HepG2 (cell line): ENCODE data around the gene CHMP1B. TPM values are rescaled to one million over a fixed set of nuclear protein-coding genes. Genes with fewer than 3 reads are reported as not detected.
A peak's percentile ranks its signal among the peaks of the same experiment; 100 is the strongest.

Experiments
- CHCHD3 ChIP-seq: sonication (generic); formaldehyde crosslinking; IDR thresholded peaks from 2 replicates; pipeline ENCODE4 v1.8.0; 2022; ENCODE audit warnings: mild to moderate bottlenecking, missing genetic modification reagents, moderate library complexity
- ESRRA ChIP-seq: sonication (generic); formaldehyde crosslinking; IDR thresholded peaks from 2 replicates; pipeline ENCODE4 v1.5.1; 2020; ENCODE audit warnings: mild to moderate bottlenecking, low read depth, missing genetic modification reagents
- KDM2A ChIP-seq: sonication (generic); formaldehyde crosslinking; IDR thresholded peaks from 2 replicates; pipeline ENCODE4 v1.4.0; 2020; ENCODE audit warnings: low read depth, missing genetic modification reagents, borderline replicate concordance
- MTF2 ChIP-seq: sonication (generic); formaldehyde crosslinking; IDR thresholded peaks from 2 replicates; pipeline ENCODE4 v1.5.0; 2020; ENCODE audit warnings: missing genetic modification reagents, borderline replicate concordance
- NFIC ChIP-seq: IDR thresholded peaks from 2 replicates; pipeline ENCODE4 v1.6.1; 2012; ENCODE audit warnings: mild to moderate bottlenecking, low read length, inconsistent platforms
- NR3C1 ChIP-seq: sonication (generic); formaldehyde crosslinking; IDR thresholded peaks from 2 replicates; pipeline ENCODE4 v1.4.0; 2020; ENCODE audit warnings: missing genetic modification reagents
- PCBP1 ChIP-seq: fragments of 200-400 bp; formaldehyde crosslinking; IDR thresholded peaks from 2 replicates; pipeline ENCODE4 v1.6.1; 2017; ENCODE audit warnings: mild to moderate bottlenecking, low read depth, low read length, borderline replicate concordance
- SAFB2 ChIP-seq: sonication (generic); formaldehyde crosslinking; IDR thresholded peaks from 2 replicates; pipeline ENCODE4 v1.5.1; 2020; ENCODE audit warnings: missing genetic modification reagents, low read depth, mild to moderate bottlenecking, borderline replicate concordance
- SP2 ChIP-seq: sonication (generic); formaldehyde crosslinking; IDR thresholded peaks from 2 replicates; pipeline ENCODE4 v1.5.1; 2020; ENCODE audit warnings: mild to moderate bottlenecking, missing genetic modification reagents
- SRSF4 ChIP-seq: fragments of 200-400 bp; formaldehyde crosslinking; IDR thresholded peaks from one replicate; pipeline ENCODE4 v1.6.1; 2018; ENCODE audit warnings: mild to moderate bottlenecking, low read depth, low read length, moderate library complexity; ENCODE audit not compliant: poor library complexity, severe bottlenecking
- TERF1 ChIP-seq: sonication (generic); formaldehyde crosslinking; IDR thresholded peaks from 2 replicates; pipeline ENCODE4 v1.8.0; 2022; ENCODE audit warnings: mild to moderate bottlenecking, missing genetic modification reagents, moderate library complexity
- ZMAT5 ChIP-seq: sonication (generic); formaldehyde crosslinking; IDR thresholded peaks from 2 replicates; pipeline ENCODE4 v1.5.0; 2020; ENCODE audit warnings: mild to moderate bottlenecking, low read depth, missing genetic modification reagents, borderline replicate concordance
- ZNF432 ChIP-seq: sonication (generic); formaldehyde crosslinking; IDR thresholded peaks from 2 replicates; pipeline ENCODE4 v1.5.0; 2020; ENCODE audit warnings: missing genetic modification reagents, mild to moderate bottlenecking, borderline replicate concordance
- polyA plus RNA-seq, 8 experiments: library from polyadenylated mRNA; depleted of rRNA in 3 of 8; stranded (reverse) in 7 of 8; unstranded in 1 of 8; fragments of >200 nt; fragmentation: Illumina TruSeq in 4 of 8; extraction: Trizol in 4 of 8; gene quantifications; 2 replicates each; pipeline versions ENCODE4 v1.2.1 to v1.2.3, GENCODE V29; 2011 to 2016; ENCODE audit warnings: low read depth in 4 of 8, missing spikeins in 1 of 8, mixed read lengths in 1 of 8; ENCODE audit not compliant: insufficient read depth in 1 of 8
- total RNA-seq, 5 experiments: library from RNA; depleted of rRNA; stranded (reverse); fragments of >200 nt; fragmentation: Illumina TruSeq; extraction: Trizol; gene quantifications; 2 replicates each; pipeline ENCODE4 v1.2.3, GENCODE V29; 2016; ENCODE audit warnings: low read depth in 1 of 5
- TF ChIP-seq, protein P1 (sequence below): sonication (generic); formaldehyde crosslinking; IDR thresholded peaks from 2 replicates; pipeline ENCODE4 v1.5.1; 2020; ENCODE audit warnings: mild to moderate bottlenecking, missing genetic modification reagents, borderline replicate concordance
- TF ChIP-seq, protein P2 (sequence below): sonication (generic); formaldehyde crosslinking; IDR thresholded peaks from 2 replicates; pipeline ENCODE4 v1.5.1; 2020; ENCODE audit warnings: mild to moderate bottlenecking, missing genetic modification reagents, moderate library complexity
- TF ChIP-seq, protein P3 (sequence below): sonication (generic); formaldehyde crosslinking; IDR thresholded peaks from 2 replicates; pipeline ENCODE4 v1.4.0; 2020; ENCODE audit warnings: missing genetic modification reagents

Gene CHMP1B
- total and polyA plus RNA-seq, 2 of the 13 experiments (the other 11 are each of a cell fraction or from before 2014, with no cell fraction given) = 18.8 to 20.2 TPM

- TF ChIP-seq, protein P1, sequence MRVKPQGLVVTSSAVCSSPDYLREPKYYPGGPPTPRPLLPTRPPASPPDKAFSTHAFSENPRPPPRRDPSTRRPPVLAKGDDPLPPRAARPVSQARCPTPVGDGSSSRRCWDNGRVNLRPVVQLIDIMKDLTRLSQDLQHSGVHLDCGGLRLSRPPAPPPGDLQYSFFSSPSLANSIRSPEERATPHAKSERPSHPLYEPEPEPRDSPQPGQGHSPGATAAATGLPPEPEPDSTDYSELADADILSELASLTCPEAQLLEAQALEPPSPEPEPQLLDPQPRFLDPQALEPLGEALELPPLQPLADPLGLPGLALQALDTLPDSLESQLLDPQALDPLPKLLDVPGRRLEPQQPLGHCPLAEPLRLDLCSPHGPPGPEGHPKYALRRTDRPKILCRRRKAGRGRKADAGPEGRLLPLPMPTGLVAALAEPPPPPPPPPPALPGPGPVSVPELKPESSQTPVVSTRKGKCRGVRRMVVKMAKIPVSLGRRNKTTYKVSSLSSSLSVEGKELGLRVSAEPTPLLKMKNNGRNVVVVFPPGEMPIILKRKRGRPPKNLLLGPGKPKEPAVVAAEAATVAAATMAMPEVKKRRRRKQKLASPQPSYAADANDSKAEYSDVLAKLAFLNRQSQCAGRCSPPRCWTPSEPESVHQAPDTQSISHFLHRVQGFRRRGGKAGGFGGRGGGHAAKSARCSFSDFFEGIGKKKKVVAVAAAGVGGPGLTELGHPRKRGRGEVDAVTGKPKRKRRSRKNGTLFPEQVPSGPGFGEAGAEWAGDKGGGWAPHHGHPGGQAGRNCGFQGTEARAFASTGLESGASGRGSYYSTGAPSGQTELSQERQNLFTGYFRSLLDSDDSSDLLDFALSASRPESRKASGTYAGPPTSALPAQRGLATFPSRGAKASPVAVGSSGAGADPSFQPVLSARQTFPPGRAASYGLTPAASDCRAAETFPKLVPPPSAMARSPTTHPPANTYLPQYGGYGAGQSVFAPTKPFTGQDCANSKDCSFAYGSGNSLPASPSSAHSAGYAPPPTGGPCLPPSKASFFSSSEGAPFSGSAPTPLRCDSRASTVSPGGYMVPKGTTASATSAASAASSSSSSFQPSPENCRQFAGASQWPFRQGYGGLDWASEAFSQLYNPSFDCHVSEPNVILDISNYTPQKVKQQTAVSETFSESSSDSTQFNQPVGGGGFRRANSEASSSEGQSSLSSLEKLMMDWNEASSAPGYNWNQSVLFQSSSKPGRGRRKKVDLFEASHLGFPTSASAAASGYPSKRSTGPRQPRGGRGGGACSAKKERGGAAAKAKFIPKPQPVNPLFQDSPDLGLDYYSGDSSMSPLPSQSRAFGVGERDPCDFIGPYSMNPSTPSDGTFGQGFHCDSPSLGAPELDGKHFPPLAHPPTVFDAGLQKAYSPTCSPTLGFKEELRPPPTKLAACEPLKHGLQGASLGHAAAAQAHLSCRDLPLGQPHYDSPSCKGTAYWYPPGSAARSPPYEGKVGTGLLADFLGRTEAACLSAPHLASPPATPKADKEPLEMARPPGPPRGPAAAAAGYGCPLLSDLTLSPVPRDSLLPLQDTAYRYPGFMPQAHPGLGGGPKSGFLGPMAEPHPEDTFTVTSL (CRISPR knock-in tag) = no peak
- TF ChIP-seq ZNF432 (CRISPR knock-in tag) = no peak
- no peak for TF ChIP-seq SRSF4
- TF ChIP-seq MTF2 = no peak
- TF ChIP-seq NR3C1 = no peak
- TF ChIP-seq ESRRA (CRISPR knock-in tag) = no peak
- no peak for TF ChIP-seq PCBP1
- no peak for TF ChIP-seq SAFB2 (CRISPR knock-in tag)
- TF ChIP-seq, protein P2, sequence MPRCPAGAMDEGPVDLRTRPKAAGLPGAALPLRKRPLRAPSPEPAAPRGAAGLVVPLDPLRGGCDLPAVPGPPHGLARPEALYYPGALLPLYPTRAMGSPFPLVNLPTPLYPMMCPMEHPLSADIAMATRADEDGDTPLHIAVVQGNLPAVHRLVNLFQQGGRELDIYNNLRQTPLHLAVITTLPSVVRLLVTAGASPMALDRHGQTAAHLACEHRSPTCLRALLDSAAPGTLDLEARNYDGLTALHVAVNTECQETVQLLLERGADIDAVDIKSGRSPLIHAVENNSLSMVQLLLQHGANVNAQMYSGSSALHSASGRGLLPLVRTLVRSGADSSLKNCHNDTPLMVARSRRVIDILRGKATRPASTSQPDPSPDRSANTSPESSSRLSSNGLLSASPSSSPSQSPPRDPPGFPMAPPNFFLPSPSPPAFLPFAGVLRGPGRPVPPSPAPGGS (CRISPR knock-in tag) = no peak
- TF ChIP-seq ZMAT5 (CRISPR knock-in tag) = no peak
- TF ChIP-seq KDM2A (CRISPR knock-in tag) = peak; percentile 80; the same call in 1 of the 2 replicates
- no peak for TF ChIP-seq SP2 (CRISPR knock-in tag)
- no peak for TF ChIP-seq NFIC
- TF ChIP-seq, protein P3, sequence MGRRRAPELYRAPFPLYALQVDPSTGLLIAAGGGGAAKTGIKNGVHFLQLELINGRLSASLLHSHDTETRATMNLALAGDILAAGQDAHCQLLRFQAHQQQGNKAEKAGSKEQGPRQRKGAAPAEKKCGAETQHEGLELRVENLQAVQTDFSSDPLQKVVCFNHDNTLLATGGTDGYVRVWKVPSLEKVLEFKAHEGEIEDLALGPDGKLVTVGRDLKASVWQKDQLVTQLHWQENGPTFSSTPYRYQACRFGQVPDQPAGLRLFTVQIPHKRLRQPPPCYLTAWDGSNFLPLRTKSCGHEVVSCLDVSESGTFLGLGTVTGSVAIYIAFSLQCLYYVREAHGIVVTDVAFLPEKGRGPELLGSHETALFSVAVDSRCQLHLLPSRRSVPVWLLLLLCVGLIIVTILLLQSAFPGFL (CRISPR knock-in tag) = no peak
- TF ChIP-seq CHCHD3 (CRISPR knock-in tag) = no peak
- no peak for TF ChIP-seq TERF1 (CRISPR knock-in tag)
Observed at GRCh38 chr18:11849841-11850634, 1.2 kb upstream of the CHMP1B start (continued).
